ENCODE measurements around the gene CRYAB.
"Not testable (repeated sequence)": the region's sequence is repeated elsewhere in the genome, so short reads cannot be mapped to it uniquely, and the experiment has no call there.

The CRYAB gene

DNA sequence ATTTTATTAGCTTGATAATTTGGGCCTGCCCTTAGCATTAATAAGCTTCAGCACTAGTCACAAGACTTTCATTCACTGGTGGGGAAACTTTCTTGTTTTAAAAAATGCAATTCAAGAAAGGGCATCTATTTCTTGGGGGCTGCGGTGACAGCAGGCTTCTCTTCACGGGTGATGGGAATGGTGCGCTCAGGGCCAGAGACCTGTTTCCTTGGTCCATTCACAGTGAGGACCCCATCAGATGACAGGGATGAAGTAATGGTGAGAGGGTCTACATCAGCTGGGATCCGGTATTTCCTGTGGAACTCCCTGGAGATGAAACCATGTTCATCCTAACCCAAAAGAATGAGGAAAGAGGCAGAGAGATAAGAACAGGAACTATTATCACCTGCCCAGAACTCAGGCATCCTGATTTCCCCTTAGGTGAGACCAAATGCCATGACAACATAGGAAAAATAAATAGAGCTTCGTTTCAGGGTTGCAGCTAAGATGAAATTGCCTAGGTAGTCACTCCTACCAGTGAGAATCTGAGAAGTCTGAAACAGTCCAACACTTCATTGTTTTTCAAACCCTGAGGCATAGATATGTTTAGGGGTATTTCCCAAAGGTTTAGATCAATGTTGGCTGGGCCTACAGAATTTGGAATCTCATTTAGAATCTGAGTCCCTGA is 2.8 kb downstream of the CRYAB start:
- DNase-seq (ENCODE audit: low read depth in 2 of 2) = no peak

GRCh38 chr11:111906680-111907079 is 4.9 kb downstream of the CRYAB start:
- no peak for DNase-seq (ENCODE audit: low read depth in 2 of 2)

- no peak for DNase-seq (ENCODE audit: low read depth in 2 of 2)
Measured at GRCh38 chr11:111905411-111905810, 6.2 kb downstream of the CRYAB start.

- DNase-seq (ENCODE audit: low read depth in 2 of 2) = no peak
Measured at GRCh38 chr11:111886844-111887243, 24.7 kb downstream of the CRYAB start.

DNA sequence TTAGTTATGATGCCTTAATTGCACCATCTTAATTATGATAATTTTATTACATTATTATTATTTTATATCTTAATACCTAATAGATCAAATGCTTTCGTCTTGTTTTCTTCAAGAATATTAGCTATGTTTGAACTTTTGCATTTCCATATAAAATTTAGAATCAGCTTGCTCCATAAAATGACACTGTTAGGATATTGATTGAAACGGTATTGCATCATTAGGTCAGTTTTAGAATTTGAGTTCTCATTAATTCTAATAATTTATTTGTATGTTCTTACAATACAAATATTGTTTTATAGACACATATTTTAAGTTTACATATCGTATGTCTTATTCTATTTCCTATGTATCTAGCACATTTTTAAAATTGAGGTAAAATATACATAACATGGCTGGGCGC is 25.5 kb downstream of the CRYAB start:
- no peak for DNase-seq (ENCODE audit: low read depth in 2 of 2)

DNA sequence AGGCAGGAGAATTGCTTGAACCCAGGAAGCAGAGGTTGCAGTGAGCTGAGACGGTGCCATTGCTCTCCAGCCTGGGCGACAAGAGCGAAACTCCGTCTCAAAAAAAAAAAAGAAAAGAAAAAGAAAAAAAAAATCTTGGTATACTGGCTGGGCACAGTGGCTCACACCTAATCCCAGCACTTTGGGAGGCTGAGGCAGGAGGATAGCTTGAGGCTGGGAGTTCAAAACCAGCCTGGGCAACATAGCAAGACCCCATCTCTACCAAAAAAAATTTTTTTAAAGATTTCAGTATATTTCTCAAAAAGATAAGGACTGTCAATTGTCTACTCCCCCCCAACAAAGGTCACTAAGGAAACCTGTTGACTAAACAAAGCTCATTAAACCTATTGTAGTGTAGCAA is 26.5 kb downstream of the CRYAB start:
- DNase-seq (ENCODE audit: low read depth in 2 of 2) = not testable (repeated sequence)

GRCh38 chr11:111882202-111882601 is 29.4 kb downstream of the CRYAB start:
- DNase-seq (ENCODE audit: low read depth in 2 of 2) = no peak

DNA sequence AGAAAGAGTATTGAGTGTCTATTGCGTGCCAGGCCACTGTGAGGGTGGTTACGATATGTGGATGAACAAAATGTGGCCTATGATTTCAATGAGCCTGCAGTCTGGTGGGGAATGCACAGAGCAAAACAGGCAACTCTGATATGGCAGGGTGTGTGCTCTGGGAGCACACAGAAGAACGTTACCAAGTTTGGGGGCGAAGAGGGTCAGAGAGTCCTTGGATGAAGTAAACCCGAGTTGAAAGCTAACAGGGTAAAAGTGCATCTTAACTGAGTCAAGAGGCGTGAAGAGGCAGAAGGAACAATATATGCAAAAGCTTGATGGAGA is 32.0 kb downstream of the CRYAB start:
- DNase-seq (ENCODE audit: low read depth in 2 of 2) = no peak

DNA sequence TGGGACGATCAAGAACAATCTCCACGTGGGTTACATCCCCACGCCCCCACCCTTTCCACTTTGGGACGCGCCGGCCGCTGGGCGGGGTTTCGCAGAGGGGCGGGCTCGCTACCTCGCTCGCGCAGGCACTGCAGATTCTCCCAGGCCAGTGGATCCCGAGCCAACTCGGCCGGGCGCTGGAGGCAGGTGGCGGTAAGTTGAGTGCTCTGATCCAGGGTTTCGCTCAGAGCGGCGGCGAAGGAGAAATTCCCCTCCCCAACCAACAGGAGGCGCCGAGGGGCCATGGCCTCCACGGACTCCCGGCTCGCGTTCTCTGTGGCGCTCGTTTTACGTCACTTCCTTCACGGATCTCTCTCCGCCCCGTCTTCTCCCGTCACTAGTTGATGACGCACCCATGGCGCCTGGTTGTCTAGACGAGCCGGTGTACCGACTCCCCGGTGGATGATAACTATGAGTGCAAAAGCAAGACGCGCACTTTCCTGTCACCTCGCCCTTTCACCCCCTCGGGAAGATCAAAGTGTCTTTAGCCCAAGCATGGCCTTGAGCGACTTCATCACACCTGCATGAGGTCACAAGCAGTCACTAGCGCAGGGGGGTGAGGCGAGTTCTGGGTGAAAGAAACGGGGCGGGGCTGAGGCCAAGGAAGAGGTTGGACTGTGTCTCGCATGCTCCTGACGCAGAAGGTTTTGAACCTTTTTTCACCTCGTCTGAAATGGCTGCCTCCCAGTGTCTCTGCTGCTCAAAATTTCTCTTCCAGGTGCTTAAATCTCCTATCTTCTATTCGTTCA is 32.5 kb downstream of the CRYAB start, which contains the start of the genes CFAP68 and FDXACB1:
CFAP68 (plus strand) TSS at position 693 of the 788 bp plus-strand sequence; CDS start at position 713, 20 bp downstream.
FDXACB1 (minus strand) TSS at position 317 of the 788 bp plus-strand sequence; CDS start at position 284, 33 bp downstream.
- peak; percentile 85 to 91 for DNase-seq (ENCODE audit: low read depth in 2 of 2)

- no peak for DNase-seq (ENCODE audit: low read depth in 2 of 2)
Measured at GRCh38 chr11:111878385-111878848, 33.2 kb downstream of the CRYAB start.

DNA sequence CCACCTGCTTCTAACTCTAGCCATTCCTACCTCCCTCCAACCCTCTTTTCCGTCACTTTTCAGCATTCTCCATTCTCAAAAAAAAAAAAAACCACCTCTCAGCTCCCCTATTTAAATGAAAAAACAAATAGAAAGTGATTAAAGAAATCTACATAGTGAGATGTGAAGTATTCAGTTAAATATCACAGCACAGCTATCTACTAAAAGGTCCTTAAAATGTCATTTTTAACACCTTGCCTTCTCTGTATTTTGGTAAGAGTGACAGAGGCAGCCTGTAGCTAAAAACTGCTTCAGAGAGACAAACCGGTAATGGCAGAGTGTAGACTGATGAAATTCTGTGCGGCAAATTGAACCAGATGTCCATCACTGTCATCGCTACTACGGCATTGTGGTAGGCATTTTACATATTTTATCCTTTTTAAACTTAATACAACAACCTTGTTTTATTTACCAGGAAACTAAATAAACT is 39.8 kb downstream of the CRYAB start:
- DNase-seq (ENCODE audit: low read depth in 2 of 2) = no peak

- DNase-seq (ENCODE audit: low read depth in 2 of 2) = peak; percentile 74 to 80
Measured at GRCh38 chr11:111870886-111871692, 40.5 kb downstream of the CRYAB start, which contains the start of gene ALG9. ALG9 (minus strand) TSS chr11:111871581; CDS start chr11:111871482, 99 bp downstream.

DNA sequence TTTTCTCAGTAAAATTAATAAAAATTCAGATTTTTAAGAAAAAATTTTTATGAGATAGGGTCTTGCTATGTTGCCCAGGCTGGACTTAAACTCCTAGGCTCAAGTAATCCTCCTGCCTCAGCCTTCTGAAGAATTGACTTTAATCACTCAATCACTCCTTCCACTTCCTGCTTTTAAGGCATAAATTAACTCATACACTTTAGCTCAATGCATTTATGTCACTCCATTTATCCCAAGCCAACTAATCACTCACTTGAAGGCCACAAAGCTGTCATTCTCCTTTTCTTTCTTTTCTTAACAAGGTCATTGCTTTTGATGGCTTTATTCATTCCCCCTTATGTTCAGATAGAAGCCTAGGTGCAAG is 41.1 kb downstream of the CRYAB start:
- DNase-seq (ENCODE audit: low read depth in 2 of 2) = no peak

GRCh38 chr11:111870113-111870512 is 41.5 kb downstream of the CRYAB start:
- no peak for DNase-seq (ENCODE audit: low read depth in 2 of 2)

GRCh38 chr11:111860257-111860656 is 51.3 kb downstream of the CRYAB start:
- DNase-seq (ENCODE audit: low read depth in 2 of 2) = no peak
